Bronchial epithelial cell (primary cell): Measurements from ENCODE around the gene LYPD3. TPM values are rescaled to one million over a fixed set of nuclear protein-coding genes. Genes with fewer than 3 reads are reported as not detected.

Source experiments
- DNase-seq: peaks from one replicate; pipeline ENCODE4 v3.0.0-alpha.2; 2010; ENCODE audit warnings: low read depth
- FAIRE-seq: peaks from 2 replicates; lab custom pipeline; 2011; peaks lifted over from hg19 to GRCh38; lab: Jason Lieb, UNC
- H3K27me3 ChIP-seq: 2 replicates; pipeline ENCODE4 v1.5.1; 2011; ENCODE audit warnings: low read length; ENCODE audit not compliant: control insufficient read depth, insufficient read depth
- H3K36me3 ChIP-seq: 2 replicates; pipeline ENCODE4 v1.5.1; 2011; ENCODE audit warnings: low read length; ENCODE audit not compliant: control insufficient read depth, insufficient read depth
- H3K4me3 ChIP-seq: 2 replicates; pipeline ENCODE4 v1.5.1; 2011; ENCODE audit warnings: mild to moderate bottlenecking, low read depth, low read length, control low read depth
- CTCF ChIP-seq: IDR thresholded peaks from 2 replicates; pipeline ENCODE4 v1.5.1; 2011; ENCODE audit warnings: mild to moderate bottlenecking, moderate library complexity, low read length, control low read depth, inconsistent platforms; ENCODE audit not compliant: insufficient read depth, severe bottlenecking
- total RNA-seq: library from RNA; depleted of rRNA; stranded (reverse); fragments of >200 nt; gene quantifications from 2 replicates; pipeline ENCODE4 v1.2.1, GENCODE V29; 2014

LYPD3 gene
- total RNA-seq, 1 donor from 2014 or later = 6.6 TPM

GRCh38 chr19:43501661-43502418, 36.4 kb upstream of the LYPD3 start:
- no peak for TF ChIP-seq CTCF
- Histone ChIP-seq H3K36me3 (peaks cover 16% of the 10 kb centered on the region), H3K27me3 (no peaks in the 10 kb centered on the region), H3K4me3 (no peak overlapping the region)
- DNase-seq (no peak), FAIRE-seq (no peak)

- H3K4me3 ChIP-seq = no peak overlapping the region
- DNase-seq (no peak), FAIRE-seq (peak; percentile 43)
- H3K36me3 ChIP-seq = peaks cover 28% of the 10 kb centered on the region
- no peaks in the 10 kb centered on the region for H3K27me3 ChIP-seq
- no peak for TF ChIP-seq CTCF
Measured at GRCh38 chr19:43499042-43499441, 33.6 kb upstream of the LYPD3 start.

- FAIRE-seq (peak; percentile 18), DNase-seq (no peak)
- Histone ChIP-seq H3K36me3 (peaks cover 28% of the 10 kb centered on the region), H3K27me3 (no peaks in the 10 kb centered on the region), H3K4me3 (no peak overlapping the region)
- TF ChIP-seq CTCF = no peak
Measured at GRCh38 chr19:43498233-43498842, 32.9 kb upstream of the LYPD3 start.

- no peak for TF ChIP-seq CTCF
Measured at GRCh38 chr19:43496960-43497359, 31.6 kb upstream of the LYPD3 start.

GRCh38 chr19:43495082-43495481, 29.7 kb upstream of the LYPD3 start:
- FAIRE-seq (no peak), DNase-seq (no peak)
- Histone ChIP-seq H3K27me3 (no peaks in the 10 kb centered on the region), H3K36me3 (peaks cover 26% of the 10 kb centered on the region), H3K4me3 (no peak overlapping the region)
- no peak for TF ChIP-seq CTCF

More at GRCh38 chr19:43496960-43497359, 31.6 kb upstream of the LYPD3 start:
- peaks cover 29% of the 10 kb centered on the region for H3K36me3 ChIP-seq
- no peak for DNase-seq
- no peak for FAIRE-seq
- H3K4me3 ChIP-seq = no peak overlapping the region
- no peaks in the 10 kb centered on the region for H3K27me3 ChIP-seq

- no peak for DNase-seq
- no peak for FAIRE-seq
- TF ChIP-seq CTCF = no peak
- Histone ChIP-seq H3K4me3 (no peak overlapping the region), H3K27me3 (no peaks in the 10 kb centered on the region), H3K36me3 (peaks cover 19% of the 10 kb centered on the region)
Measured at GRCh38 chr19:43490759-43491158, 25.4 kb upstream of the LYPD3 start.
